H9 (cell line): Measurements from ENCODE around the gene NF1. TPM values are rescaled to one million over a fixed set of nuclear protein-coding genes. Genes with fewer than 3 reads are reported as not detected.

ENCODE experiments used
- DNase-seq: peaks from one replicate; pipeline ENCODE4 v3.0.0-alpha.2; 2017
- H2AFZ ChIP-seq: one replicate; pipeline ENCODE4 v1.6.1; 2013; ENCODE audit warnings: mild to moderate bottlenecking, low read length, control low read depth, moderate library complexity
- H2AK5ac ChIP-seq: 2 replicates; pipeline ENCODE4 v1.6.1; 2013; ENCODE audit warnings: low read length, control low read depth, mixed read lengths; ENCODE audit not compliant: insufficient read length
- H2BK120ac ChIP-seq: one replicate; pipeline ENCODE4 v1.6.1; 2013; ENCODE audit warnings: low read depth, mild to moderate bottlenecking, low read length, control low read depth, inconsistent platforms; ENCODE audit not compliant: poor library complexity, severe bottlenecking
- H2BK12ac ChIP-seq: 2 replicates; pipeline ENCODE4 v1.6.1; 2013; ENCODE audit warnings: low read length, control low read depth, mixed read lengths, low read depth; ENCODE audit not compliant: insufficient read length
- H2BK15ac ChIP-seq: 2 replicates; pipeline ENCODE4 v1.6.1; 2013; ENCODE audit warnings: low read depth, low read length, control low read depth
- H2BK20ac ChIP-seq: one replicate; pipeline ENCODE4 v1.6.1; 2013; ENCODE audit warnings: low read depth, mild to moderate bottlenecking, low read length, control low read depth, inconsistent platforms; ENCODE audit not compliant: poor library complexity, severe bottlenecking
- H2BK5ac ChIP-seq: 2 replicates; pipeline ENCODE4 v1.6.1; 2013; ENCODE audit warnings: low read length, control low read depth, mixed read lengths; ENCODE audit not compliant: insufficient read length
- H3K14ac ChIP-seq: 2 replicates; pipeline ENCODE4 v1.6.1; 2013; ENCODE audit warnings: low read length, control low read depth; ENCODE audit not compliant: insufficient read depth
- H3K18ac ChIP-seq: 2 replicates; pipeline ENCODE4 v1.6.1; 2013; ENCODE audit warnings: low read depth, mild to moderate bottlenecking, mixed read lengths, low read length, control low read depth; ENCODE audit not compliant: insufficient read length
- H3K23ac ChIP-seq: 2 replicates; pipeline ENCODE4 v1.6.1; 2013; ENCODE audit warnings: low read length, control low read depth, mixed read lengths, low read depth; ENCODE audit not compliant: insufficient read length
- H3K23me2 ChIP-seq: 2 replicates; pipeline ENCODE4 v1.6.1; 2013; ENCODE audit warnings: low read depth, mild to moderate bottlenecking, mixed read lengths, low read length, control low read depth; ENCODE audit not compliant: insufficient read length, poor library complexity, severe bottlenecking
- H3K27ac ChIP-seq: 2 replicates; pipeline ENCODE4 v1.5.1; 2013; ENCODE audit warnings: low read length, control low read depth, mixed read lengths, low read depth; ENCODE audit not compliant: insufficient read length
- H3K27me3 ChIP-seq: 2 replicates; pipeline ENCODE4 v1.6.1; 2013; ENCODE audit warnings: low read length, control low read depth, inconsistent platforms; ENCODE audit not compliant: insufficient read depth
- H3K4ac ChIP-seq: 2 replicates; pipeline ENCODE4 v1.6.1; 2013; ENCODE audit warnings: low read depth, mild to moderate bottlenecking, control low read depth, inconsistent platforms, low read length, moderate library complexity
- H3K4me1 ChIP-seq: 2 replicates; pipeline ENCODE4 v1.6.1; 2013; ENCODE audit warnings: low read length, control low read depth, inconsistent platforms; ENCODE audit not compliant: insufficient read depth
- H3K4me2 ChIP-seq: 2 replicates; pipeline ENCODE4 v1.6.1; 2013; ENCODE audit warnings: low read length, control low read depth, mixed read lengths; ENCODE audit not compliant: insufficient read length, insufficient read depth
- H3K56ac ChIP-seq: 2 replicates; pipeline ENCODE4 v1.6.1; 2013; ENCODE audit warnings: low read depth, mild to moderate bottlenecking, mixed read lengths, low read length, control low read depth; ENCODE audit not compliant: insufficient read length
- H3K79me1 ChIP-seq: 2 replicates; pipeline ENCODE4 v1.6.1; 2013; ENCODE audit warnings: low read depth, mild to moderate bottlenecking, moderate library complexity, low read length, control low read depth, inconsistent platforms; ENCODE audit not compliant: insufficient read depth, poor library complexity, severe bottlenecking
- H3K79me2 ChIP-seq: 2 replicates; pipeline ENCODE4 v1.6.1; 2013; ENCODE audit warnings: low read length, control low read depth, inconsistent platforms; ENCODE audit not compliant: insufficient read depth
- H3K9ac ChIP-seq: 2 replicates; pipeline ENCODE4 v1.6.1; 2013; ENCODE audit warnings: low read length, control low read depth, mixed read lengths; ENCODE audit not compliant: insufficient read length; ENCODE audit errors: extremely low read depth
- H3K9me3 ChIP-seq: one replicate; pipeline ENCODE4 v1.6.1; 2013; ENCODE audit warnings: low read depth, low read length, inconsistent platforms; ENCODE audit not compliant: control insufficient read depth
- H3T11ph ChIP-seq: one replicate; pipeline ENCODE4 v1.6.1; 2013; ENCODE audit warnings: mild to moderate bottlenecking, low read length, control low read depth, inconsistent platforms
- H4K20me1 ChIP-seq: one replicate; pipeline ENCODE4 v1.6.1; 2013; ENCODE audit not compliant: control insufficient read depth, insufficient read length, insufficient read depth
- H4K5ac ChIP-seq: 2 replicates; pipeline ENCODE4 v1.6.1; 2013; ENCODE audit warnings: low read depth, mild to moderate bottlenecking, mixed read lengths, low read length, control low read depth; ENCODE audit not compliant: insufficient read length
- H4K8ac ChIP-seq: replicated peaks from 2 replicates; pipeline ENCODE4 v1.6.1; 2013; ENCODE audit warnings: low read length, control low read depth, mixed read lengths, low read depth; ENCODE audit not compliant: insufficient read length
- H4K91ac ChIP-seq: 2 replicates; pipeline ENCODE4 v1.6.1; 2013; ENCODE audit warnings: low read depth, mild to moderate bottlenecking, moderate library complexity, mixed read lengths, low read length, control low read depth; ENCODE audit not compliant: insufficient read length
- H3K27ac Mint-ChIP-seq, 3 experiments: 2 replicates in 2 of 3; 3 replicates in 1 of 3; pipeline ENCODE4 v1.8.0; 2020 to 2021; ENCODE audit warnings: mixed read lengths in 3 of 3, mild to moderate bottlenecking in 1 of 3, moderate library complexity in 1 of 3
- H3K27me3 Mint-ChIP-seq: 2 replicates; pipeline ENCODE4 v1.8.0; 2021; ENCODE audit warnings: low read depth, mild to moderate bottlenecking, moderate library complexity, mixed read lengths
- H3K36me3 Mint-ChIP-seq, 3 experiments: 2 replicates in 2 of 3; 3 replicates in 1 of 3; pipeline ENCODE4 v1.8.0; 2020 to 2021; ENCODE audit warnings: low read depth in 3 of 3, mixed read lengths in 3 of 3; ENCODE audit not compliant: insufficient read depth in 1 of 3
- H3K4me1 Mint-ChIP-seq, 2 experiments: 2 replicates each; pipeline ENCODE4 v1.8.0; 2020; ENCODE audit warnings: mixed read lengths in 2 of 2
- H3K4me3 Mint-ChIP-seq, 2 experiments: 2 replicates in 1 of 2; 3 replicates in 1 of 2; pipeline ENCODE4 v1.8.0; 2020 to 2021; ENCODE audit warnings: mild to moderate bottlenecking in 2 of 2, mixed read lengths in 2 of 2, moderate library complexity in 1 of 2
- H3K9me3 Mint-ChIP-seq, 2 experiments: 2 replicates in 1 of 2; 3 replicates in 1 of 2; pipeline ENCODE4 v1.8.0; 2020; ENCODE audit warnings: mild to moderate bottlenecking in 2 of 2, mixed read lengths in 2 of 2, moderate library complexity in 1 of 2
- WGBS: extraction: QIAGEN DNeasy Blood & Tissue Kit; methylation state at CpG from one replicate; pipeline ENCODE4 v1.1.7; 2013; ENCODE audit warnings: missing lambda C conversion rate, low lambda C conversion rate, mixed read lengths; ENCODE audit not compliant: insufficient read length; ENCODE audit errors: extremely low coverage; 5-methylcytosine and 5-hydroxymethylcytosine counted together
- total RNA-seq: library from RNA; stranded (reverse); gene quantifications from 2 replicates; pipeline ENCODE4 v1.2.1, GENCODE V29; 2021
- TF ChIP-seq, protein P1 (sequence below): fragments of 200-600 bp; sonication (generic); conservative IDR thresholded peaks from 3 replicates; pipeline ENCODE4 v1.8.0; 2021; ENCODE audit warnings: antibody characterized with exemption, mild to moderate bottlenecking

The NF1 gene
- total RNA-seq, 1 experiment from 2014 or later: 38.1 TPM

DNA sequence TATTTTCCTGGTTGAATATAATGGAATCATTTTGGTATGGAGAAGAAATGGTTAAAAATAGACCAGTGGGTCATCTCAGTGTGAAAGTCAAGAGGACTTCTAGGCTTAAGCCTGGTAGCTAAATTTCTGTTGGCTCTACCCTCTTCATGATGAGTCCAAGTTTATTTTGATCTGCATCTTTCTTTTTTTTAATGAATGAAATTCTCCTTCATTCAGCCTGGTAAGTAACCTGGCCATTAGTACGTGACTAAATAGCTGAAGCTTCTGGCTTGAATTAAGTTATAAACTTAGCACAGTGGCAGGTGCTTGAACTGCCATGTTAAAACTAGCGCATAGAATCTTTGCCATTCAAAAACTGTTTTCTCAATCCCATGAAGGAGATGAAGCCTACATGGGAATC is 28.0 kb downstream of the NF1 start:
- no peak for DNase-seq
- H2AFZ ChIP-seq: no peak overlapping the region
- no peaks in the 10 kb centered on the region for H3K79me1 ChIP-seq
- no peak overlapping the region for H4K91ac ChIP-seq
- H2BK12ac ChIP-seq: no peak overlapping the region
- H3K14ac ChIP-seq: no peak overlapping the region
- no peaks in the 10 kb centered on the region for H3K9me3 ChIP-seq
- H2BK15ac ChIP-seq: no peak overlapping the region
- H2BK20ac ChIP-seq: no peak overlapping the region
- no peaks in the 10 kb centered on the region for H3K4me1 ChIP-seq
- Mint-ChIP-seq H3K27ac (no peak overlapping the region), H3K27me3 (no peaks in the 10 kb centered on the region), H3K36me3 (peaks cover 0 to 3% (median 0%) of the 10 kb centered on the region in 3 experiments; a peak in 4 of 7 replicates), H3K4me1 (peaks cover 20 to 23% of the 10 kb centered on the region in 2 experiments), H3K4me3 (no peak overlapping the region), H3K9me3 (peaks cover 0 to 3% of the 10 kb centered on the region in 2 experiments; a peak in 1 of 5 replicates)
- no peak overlapping the region for H3T11ph ChIP-seq
- no peak overlapping the region for H2BK120ac ChIP-seq
- H3K56ac ChIP-seq: no peak overlapping the region
- no CpG with 5 or more reads among the region's 2 CpGs for WGBS
- H3K27ac ChIP-seq: no peak overlapping the region
- no peak overlapping the region for H2BK5ac ChIP-seq
- H4K5ac ChIP-seq: no peak overlapping the region
- no peaks in the 10 kb centered on the region; the same call in 1 of the 2 replicates for H3K79me2 ChIP-seq
- no peak overlapping the region for H3K9ac ChIP-seq
- no peak overlapping the region for H4K8ac ChIP-seq
- H3K4ac ChIP-seq: no peak overlapping the region
- no peaks in the 10 kb centered on the region for H3K27me3 ChIP-seq
- H3K4me2 ChIP-seq: no peak overlapping the region
- no peak overlapping the region for H2AK5ac ChIP-seq
- TF ChIP-seq, protein P1, sequence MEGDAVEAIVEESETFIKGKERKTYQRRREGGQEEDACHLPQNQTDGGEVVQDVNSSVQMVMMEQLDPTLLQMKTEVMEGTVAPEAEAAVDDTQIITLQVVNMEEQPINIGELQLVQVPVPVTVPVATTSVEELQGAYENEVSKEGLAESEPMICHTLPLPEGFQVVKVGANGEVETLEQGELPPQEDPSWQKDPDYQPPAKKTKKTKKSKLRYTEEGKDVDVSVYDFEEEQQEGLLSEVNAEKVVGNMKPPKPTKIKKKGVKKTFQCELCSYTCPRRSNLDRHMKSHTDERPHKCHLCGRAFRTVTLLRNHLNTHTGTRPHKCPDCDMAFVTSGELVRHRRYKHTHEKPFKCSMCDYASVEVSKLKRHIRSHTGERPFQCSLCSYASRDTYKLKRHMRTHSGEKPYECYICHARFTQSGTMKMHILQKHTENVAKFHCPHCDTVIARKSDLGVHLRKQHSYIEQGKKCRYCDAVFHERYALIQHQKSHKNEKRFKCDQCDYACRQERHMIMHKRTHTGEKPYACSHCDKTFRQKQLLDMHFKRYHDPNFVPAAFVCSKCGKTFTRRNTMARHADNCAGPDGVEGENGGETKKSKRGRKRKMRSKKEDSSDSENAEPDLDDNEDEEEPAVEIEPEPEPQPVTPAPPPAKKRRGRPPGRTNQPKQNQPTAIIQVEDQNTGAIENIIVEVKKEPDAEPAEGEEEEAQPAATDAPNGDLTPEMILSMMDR: no peak
- H3K18ac ChIP-seq: no peak overlapping the region
- no peaks in the 10 kb centered on the region for H3K23me2 ChIP-seq
- H4K20me1 ChIP-seq: no peaks in the 10 kb centered on the region
- H3K23ac ChIP-seq: no peak overlapping the region
